Kidney (tissue), 14 donors: ENCODE results near the gene NOX4. TPM values are rescaled to one million over a fixed set of nuclear protein-coding genes. Genes with fewer than 3 reads are reported as not detected.

Experiments
- DNase-seq, 5 donors: peaks; one replicate each; pipeline ENCODE4 v3.0.0-alpha.2; 2013 to 2020
- FAIRE-seq: peaks from 2 replicates; lab custom pipeline; 2012; peaks lifted over from hg19 to GRCh38; lab: Jason Lieb, UNC
- H3K27ac ChIP-seq, 2 donors: one replicate each; pipeline ENCODE4 v1.7.0; 2013; ENCODE audit warnings: low read depth in 2 of 2, low read length in 2 of 2, inconsistent platforms in 1 of 2
- H3K27me3 ChIP-seq: one replicate; pipeline ENCODE4 v1.7.1; 2013; ENCODE audit warnings: low read length, inconsistent platforms; ENCODE audit not compliant: control insufficient read depth, insufficient read depth
- H3K36me3 ChIP-seq, 3 donors: one replicate each; pipeline versions ENCODE4 v1.7.0 to v1.7.1; 2013; ENCODE audit warnings: low read length in 3 of 3, control low read depth in 1 of 3, inconsistent platforms in 1 of 3; ENCODE audit not compliant: insufficient read depth in 3 of 3, control insufficient read depth in 2 of 3
- H3K4me1 ChIP-seq, 3 donors: one replicate each; pipeline versions ENCODE4 v1.7.0 to v1.7.1; 2013; ENCODE audit warnings: low read length in 3 of 3, inconsistent platforms in 1 of 3, low read depth in 1 of 3; ENCODE audit not compliant: control insufficient read depth in 2 of 3, insufficient read depth in 2 of 3
- H3K4me3 ChIP-seq, 3 donors: one replicate each; pipeline versions ENCODE4 v1.7.0 to v1.8.1; 2013; ENCODE audit warnings: low read length in 3 of 3, control low read depth in 1 of 3, inconsistent platforms in 1 of 3
- H3K9ac ChIP-seq, 3 donors: one replicate each; pipeline versions ENCODE4 v1.7.0 to v1.7.1; 2013; ENCODE audit warnings: low read length in 3 of 3, control low read depth in 1 of 3, inconsistent platforms in 1 of 3
- H3K9me3 ChIP-seq, 3 donors: one replicate each; pipeline versions ENCODE4 v1.7.0 to v1.7.1; 2013; ENCODE audit warnings: low read length in 3 of 3, control low read depth in 1 of 3, inconsistent platforms in 1 of 3; ENCODE audit not compliant: control insufficient read depth in 2 of 3, insufficient read depth in 1 of 3
- CTCF ChIP-seq: IDR thresholded peaks from 3 replicates; pipeline ENCODE4 v1.5.1; 2012; ENCODE audit warnings: mild to moderate bottlenecking, moderate library complexity, borderline replicate concordance; ENCODE audit not compliant: insufficient read depth; ENCODE audit errors: extremely low read depth
- intact Hi-C: fragments of 100-400 bp; cut with DNase I; formaldehyde crosslinking; loops from one replicate; pipeline ENCODE4 v1.11.1; 2022
- polyA plus RNA-seq: library from polyadenylated mRNA; stranded (reverse); fragments of 350-450 nt; fragmentation: Illumina TruSeq; extraction: RNeasy Lipid Tissue Mini Kit (QIAGEN cat#74804); gene quantifications from one replicate; pipeline ENCODE4 v1.2.3, GENCODE V29; 2014; ENCODE audit warnings: low read depth, low replicate concordance; ENCODE audit not compliant: insufficient read depth
- total RNA-seq: library from RNA; stranded (reverse); fragmentation: NEBNext Ultra II Directional; extraction: Animal tissue kit (Norgen Biotek cat#: 25700); gene quantifications from one replicate; pipeline ENCODE4 v1.2.1, GENCODE V29; 2021
- donor health status: control.
- donor health status: control.
- donor health status: control.
- donor health status: control.
- donor health status: control.
- donor health status: DM: yes; HTN: yes; CAD: no.
- donor health status: Normal renal cell carcinoma (clear cell type).

The NOX4 gene
- total and polyA plus RNA-seq, 2 donors from 2014 or later, result 13.0 to 370 TPM

GRCh38 chr11:89456681-89457080 lies 34.5 kb downstream of the NOX4 start:
- Histone ChIP-seq H3K9ac (no peak overlapping the region), H3K36me3 (no peaks in the 10 kb centered on the region), H3K9me3 (no peaks in the 10 kb centered on the region), H3K4me3 (no peak overlapping the region), H3K27me3 (no peaks in the 10 kb centered on the region), H3K4me1 (peaks cover 0 to 3% (median 3%) of the 10 kb centered on the region in 3 donors), H3K27ac (no peak overlapping the region)
- intact Hi-C loops, result no loop called here
- no peak for FAIRE-seq
- no peak for DNase-seq
- TF ChIP-seq CTCF, result no peak

- Histone ChIP-seq H3K27me3 (no peaks in the 10 kb centered on the region), H3K4me1 (peaks cover 0 to 3% (median 3%) of the 10 kb centered on the region in 3 donors), H3K9me3 (no peaks in the 10 kb centered on the region), H3K9ac (no peak overlapping the region), H3K27ac (no peak overlapping the region), H3K4me3 (no peak overlapping the region), H3K36me3 (no peaks in the 10 kb centered on the region)
- no peak for DNase-seq
- intact Hi-C loops, result no loop called here
- TF ChIP-seq CTCF, result no peak
- FAIRE-seq, result no peak
These were observed 38.4 kb downstream of the NOX4 start for GRCh38 chr11:89452780-89453179.

GRCh38 chr11:89447845-89448244 lies 43.3 kb downstream of the NOX4 start:
- H3K9me3 ChIP-seq, result no peaks in the 10 kb centered on the region
- peaks cover 0 to 5% (median 0%) of the 10 kb centered on the region in 3 donors for H3K4me1 ChIP-seq
- TF ChIP-seq CTCF, result no peak
- H3K9ac ChIP-seq, result no peak overlapping the region
- DNase-seq (no peak), FAIRE-seq (no peak)
- H3K27me3 ChIP-seq, result no peaks in the 10 kb centered on the region
- H3K27ac ChIP-seq, result no peak overlapping the region
- H3K4me3 ChIP-seq, result no peak overlapping the region
- intact Hi-C loops, result no loop called here
- peaks cover 0 to 3% (median 2%) of the 10 kb centered on the region in 3 donors for H3K36me3 ChIP-seq
